ENCODE data around the gene PRR20G. TPM values are rescaled to one million over a fixed set of nuclear protein-coding genes. Genes with fewer than 3 reads are reported as not detected.

The PRR20G gene
- total RNA-seq, 1 donor from 2014 or later, result not detected

GRCh38 chr3:127266186-127266585 lies 21.7 kb downstream of the PRR20G start:
- DNase-seq (ENCODE audit: low spot score) (no peak), ATAC-seq (no peak)
- intact Hi-C loops (cut with DNase I), result no loop called here

GRCh38 chr3:127265581-127265981 lies 22.3 kb downstream of the PRR20G start:
- intact Hi-C loops (cut with DNase I), result no loop called here
- ATAC-seq, result no peak
- no peak for DNase-seq (ENCODE audit: low spot score)

GRCh38 chr3:127264794-127265514 lies 22.9 kb downstream of the PRR20G start:
- ATAC-seq (no peak), DNase-seq (ENCODE audit: low spot score) (no peak)
- intact Hi-C loops (cut with DNase I), result no loop called here

- intact Hi-C loops (cut with DNase I), result no loop called here
- ATAC-seq, result no peak
- DNase-seq (ENCODE audit: low spot score), result no peak
Measured at GRCh38 chr3:127264292-127264691, 23.6 kb downstream of the PRR20G start.

GRCh38 chr3:127263586-127264231 lies 24.1 kb downstream of the PRR20G start:
- ATAC-seq, result no peak
- intact Hi-C loops (cut with DNase I), result no loop called here
- no peak for DNase-seq (ENCODE audit: low spot score)

GRCh38 chr3:127263037-127263436 lies 24.8 kb downstream of the PRR20G start:
- ATAC-seq, result no peak
- no peak for DNase-seq (ENCODE audit: low spot score)
- intact Hi-C loops (cut with DNase I), result no loop called here

- no peak for DNase-seq (ENCODE audit: low spot score)
- ATAC-seq, result no peak
- intact Hi-C loops (cut with DNase I), result no loop called here
Measured at GRCh38 chr3:127262533-127262932, 25.3 kb downstream of the PRR20G start.

- ATAC-seq (no peak), DNase-seq (ENCODE audit: low spot score) (no peak)
- intact Hi-C loops (cut with DNase I), result no loop called here
Measured at GRCh38 chr3:127261925-127262324, 25.9 kb downstream of the PRR20G start.

- DNase-seq (ENCODE audit: low spot score) (no peak), ATAC-seq (no peak)
- intact Hi-C loops (cut with DNase I), result no loop called here
Measured at GRCh38 chr3:127260826-127261555, 26.9 kb downstream of the PRR20G start.

- ATAC-seq (no peak), DNase-seq (ENCODE audit: low spot score) (no peak)
- intact Hi-C loops (cut with DNase I), result no loop called here
Measured at GRCh38 chr3:127260416-127260815, 27.4 kb downstream of the PRR20G start.

- ATAC-seq (no peak), DNase-seq (ENCODE audit: low spot score) (no peak)
- intact Hi-C loops (cut with DNase I), result no loop called here
Measured at GRCh38 chr3:127259882-127260281, 28.0 kb downstream of the PRR20G start.

GRCh38 chr3:127258733-127259132 lies 29.1 kb downstream of the PRR20G start:
- ATAC-seq (no peak), DNase-seq (ENCODE audit: low spot score) (no peak)
- intact Hi-C loops (cut with DNase I), result no loop called here

- ATAC-seq, result no peak
- intact Hi-C loops (cut with DNase I), result no loop called here
- DNase-seq (ENCODE audit: low spot score), result no peak
Measured at GRCh38 chr3:127257351-127257750, 30.5 kb downstream of the PRR20G start.

GRCh38 chr3:127256733-127257271 lies 31.0 kb downstream of the PRR20G start:
- DNase-seq (ENCODE audit: low spot score), result no peak
- intact Hi-C loops (cut with DNase I), result no loop called here
- ATAC-seq, result no peak

- ATAC-seq, result no peak
- intact Hi-C loops (cut with DNase I), result no loop called here
- no peak for DNase-seq (ENCODE audit: low spot score)
Measured at GRCh38 chr3:127256138-127256537, 31.7 kb downstream of the PRR20G start.

- intact Hi-C loops (cut with DNase I), result no loop called here
- ATAC-seq (no peak), DNase-seq (ENCODE audit: low spot score) (no peak)
Measured at GRCh38 chr3:127255516-127255915, 32.3 kb downstream of the PRR20G start.

- ATAC-seq (no peak), DNase-seq (ENCODE audit: low spot score) (no peak)
- intact Hi-C loops (cut with DNase I), result no loop called here
Measured at GRCh38 chr3:127254730-127255129, 33.1 kb downstream of the PRR20G start.

- no peak for ATAC-seq
- no peak for DNase-seq (ENCODE audit: low spot score)
- intact Hi-C loops (cut with DNase I), result no loop called here
Measured at GRCh38 chr3:127254033-127254644, 33.7 kb downstream of the PRR20G start.

GRCh38 chr3:127253491-127253890 lies 34.4 kb downstream of the PRR20G start:
- intact Hi-C loops (cut with DNase I), result no loop called here
- ATAC-seq (no peak), DNase-seq (ENCODE audit: low spot score) (no peak)

- ATAC-seq (no peak), DNase-seq (ENCODE audit: low spot score) (no peak)
Measured at GRCh38 chr3:127252446-127252845, 35.4 kb downstream of the PRR20G start.

More at GRCh38 chr3:127252446-127252845, 35.4 kb downstream of the PRR20G start:
- intact Hi-C loops (cut with DNase I), result no loop called here
